OCI-LY7 (cell line): ENCODE results near the gene SOX13. TPM values are rescaled to one million over a fixed set of nuclear protein-coding genes. Genes with fewer than 3 reads are reported as not detected.

Experiments used
- BruUV-seq: library from RNA; stranded (reverse); fragments of 400-500 nt; replicated peaks from 2 replicates; lab custom pipeline; 2021; lab: Mats Ljungman, UMichigan
- CTCF ChIA-PET: fragments of 300-600 bp; sonication (Branson Sonifier 250); formaldehyde crosslinking; loops from one replicate; lab custom pipeline; 2022; ENCODE audit warnings: antibody characterized with exemption; ENCODE audit not compliant: unreplicated experiment; lab: Charles Lee
- POLR2A ChIA-PET: fragments of 300-600 bp; sonication (Branson Sonifier 250); formaldehyde crosslinking; loops from one replicate; lab custom pipeline; 2022; ENCODE audit warnings: antibody characterized with exemption; lab: Charles Lee
- DNase-seq: peaks from one replicate; pipeline ENCODE4 v3.0.0-alpha.2; 2015; ENCODE audit warnings: low spot score
- H2AFZ ChIP-seq: fragments of 200-600 bp; sonication (generic), shearing (Covaris generic); 2 replicates; pipeline ENCODE4 v1.6.1; 2014; ENCODE audit warnings: mild to moderate bottlenecking, antibody characterized with exemption, low read length, moderate library complexity
- H3K27ac ChIP-seq: fragments of 200-600 bp; sonication (generic); 2 replicates; pipeline ENCODE4 v1.5.1; 2014; ENCODE audit warnings: mixed run types, low read depth, mild to moderate bottlenecking, moderate library complexity, low read length, inconsistent platforms; ENCODE audit not compliant: poor library complexity, severe bottlenecking
- H3K36me3 ChIP-seq: fragments of 200-600 bp; sonication (generic); 2 replicates; pipeline ENCODE4 v1.6.1; 2014; ENCODE audit warnings: mild to moderate bottlenecking, antibody characterized with exemption, low read length, moderate library complexity, mixed read lengths; ENCODE audit not compliant: insufficient read depth
- H3K4me1 ChIP-seq: fragments of 200-600 bp; sonication (generic); 2 replicates; pipeline ENCODE4 v1.5.1; 2014; ENCODE audit warnings: mild to moderate bottlenecking, low read length; ENCODE audit not compliant: insufficient read depth, poor library complexity, severe bottlenecking
- H3K4me2 ChIP-seq: fragments of 200-600 bp; sonication (generic); 2 replicates; pipeline ENCODE4 v1.6.1; 2014; ENCODE audit warnings: mild to moderate bottlenecking, low read length
- H3K4me3 ChIP-seq: fragments of 200-600 bp; sonication (generic); 2 replicates; pipeline ENCODE4 v1.5.1; 2014; ENCODE audit warnings: mild to moderate bottlenecking, low read depth, low read length; ENCODE audit not compliant: poor library complexity, severe bottlenecking
- H3K79me2 ChIP-seq: fragments of 200-600 bp; sonication (generic); 2 replicates; pipeline ENCODE4 v1.6.1; 2016; ENCODE audit warnings: low read depth, mild to moderate bottlenecking, low read length, moderate library complexity, mixed read lengths; ENCODE audit not compliant: insufficient read depth
- H3K9me2 ChIP-seq: fragments of 200-600 bp; sonication (generic); 2 replicates; pipeline ENCODE4 v1.6.1; 2016; ENCODE audit warnings: mild to moderate bottlenecking, low read length, mixed read lengths; ENCODE audit not compliant: insufficient read depth
- H3K9me3 ChIP-seq: fragments of 200-600 bp; sonication (generic); 2 replicates; pipeline ENCODE4 v1.6.1; 2014; ENCODE audit warnings: mild to moderate bottlenecking, mixed run types, low read length, mixed read lengths
- H4K20me1 ChIP-seq: fragments of 200-600 bp; sonication (generic); 2 replicates; pipeline ENCODE4 v1.6.1; 2014; ENCODE audit warnings: mild to moderate bottlenecking, antibody characterized with exemption, low read length, moderate library complexity, mixed read lengths; ENCODE audit not compliant: insufficient read depth
- EZH2phosphoT487 ChIP-seq: fragments of 200-600 bp; sonication (generic); IDR thresholded peaks from 2 replicates; pipeline ENCODE4 v1.6.1; 2018; ENCODE audit warnings: low read depth, borderline replicate concordance, mild to moderate bottlenecking, mixed run types, antibody characterized with exemption, low read length, moderate library complexity, mixed read lengths
- intact Hi-C: fragments of 100-400 bp; cut with micrococcal nuclease; formaldehyde crosslinking; loops from one replicate; pipeline ENCODE4 v1.10.0; 2022; ENCODE audit not compliant: unreplicated experiment
- total RNA-seq, 2 experiments: library from RNA; depleted of rRNA in 1 of 2; stranded (reverse); fragments of >200 nt in 1 of 2; shearing (Covaris generic) in 1 of 2; gene quantifications; 2 replicates each; pipeline ENCODE4 v1.2.3, GENCODE V29; 2014 to 2022
- TF ChIP-seq, protein P1 (sequence below): fragments of 200-600 bp; sonication (generic); conservative IDR thresholded peaks from 2 replicates; pipeline ENCODE4 v1.5.1; 2014; ENCODE audit warnings: mild to moderate bottlenecking, antibody characterized with exemption, low read length, moderate library complexity, mixed read lengths

Gene SOX13
- total RNA-seq, 2 experiments from 2014 or later, result 0.27 TPM; not detected in 1

DNA sequence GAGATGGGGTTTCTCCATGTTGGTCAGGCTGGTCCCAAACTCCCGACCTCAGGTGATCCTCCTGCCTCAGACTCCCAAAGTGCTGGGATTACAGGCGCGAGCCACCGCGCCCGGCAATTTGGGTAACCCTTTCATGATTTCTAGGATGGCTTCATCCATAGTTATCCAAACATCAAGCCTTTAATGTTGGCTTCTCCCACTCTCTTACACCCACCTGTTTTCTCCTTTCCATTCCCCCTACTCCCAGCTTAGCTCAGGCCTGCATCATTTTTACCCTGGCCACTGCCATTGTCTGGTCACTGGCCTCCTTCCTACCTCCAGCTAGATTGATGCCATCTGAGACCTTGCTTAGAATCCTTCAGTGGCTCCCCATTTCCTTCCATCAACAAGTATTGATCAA, 2.0 kb upstream of the SOX13 start:
- DNase-seq, result no peak
- POLR2A ChIA-PET, result interaction anchor here (0.6 kb wide), 1 partner anchor 683 kb away, joined by 3 read pairs; no protein-coding TSS in a partner anchor
- Histone ChIP-seq H3K4me1 (no peaks in the 10 kb centered on the region), H3K9me3 (no peaks in the 10 kb centered on the region), H3K4me2 (no peak overlapping the region), H4K20me1 (no peaks in the 10 kb centered on the region), H3K4me3 (no peak overlapping the region), H3K36me3 (no peaks in the 10 kb centered on the region), H3K27ac (no peak overlapping the region), H3K9me2 (no peaks in the 10 kb centered on the region), H2AFZ (no peak overlapping the region), H3K79me2 (no peaks in the 10 kb centered on the region)
- CTCF ChIA-PET, result no interaction called here
- no TSS peak for BruUV-seq
- intact Hi-C loops, result no loop called here
- TF ChIP-seq EZH2phosphoT487, result no peak
- TF ChIP-seq, protein P1, sequence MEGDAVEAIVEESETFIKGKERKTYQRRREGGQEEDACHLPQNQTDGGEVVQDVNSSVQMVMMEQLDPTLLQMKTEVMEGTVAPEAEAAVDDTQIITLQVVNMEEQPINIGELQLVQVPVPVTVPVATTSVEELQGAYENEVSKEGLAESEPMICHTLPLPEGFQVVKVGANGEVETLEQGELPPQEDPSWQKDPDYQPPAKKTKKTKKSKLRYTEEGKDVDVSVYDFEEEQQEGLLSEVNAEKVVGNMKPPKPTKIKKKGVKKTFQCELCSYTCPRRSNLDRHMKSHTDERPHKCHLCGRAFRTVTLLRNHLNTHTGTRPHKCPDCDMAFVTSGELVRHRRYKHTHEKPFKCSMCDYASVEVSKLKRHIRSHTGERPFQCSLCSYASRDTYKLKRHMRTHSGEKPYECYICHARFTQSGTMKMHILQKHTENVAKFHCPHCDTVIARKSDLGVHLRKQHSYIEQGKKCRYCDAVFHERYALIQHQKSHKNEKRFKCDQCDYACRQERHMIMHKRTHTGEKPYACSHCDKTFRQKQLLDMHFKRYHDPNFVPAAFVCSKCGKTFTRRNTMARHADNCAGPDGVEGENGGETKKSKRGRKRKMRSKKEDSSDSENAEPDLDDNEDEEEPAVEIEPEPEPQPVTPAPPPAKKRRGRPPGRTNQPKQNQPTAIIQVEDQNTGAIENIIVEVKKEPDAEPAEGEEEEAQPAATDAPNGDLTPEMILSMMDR, result no peak

DNA sequence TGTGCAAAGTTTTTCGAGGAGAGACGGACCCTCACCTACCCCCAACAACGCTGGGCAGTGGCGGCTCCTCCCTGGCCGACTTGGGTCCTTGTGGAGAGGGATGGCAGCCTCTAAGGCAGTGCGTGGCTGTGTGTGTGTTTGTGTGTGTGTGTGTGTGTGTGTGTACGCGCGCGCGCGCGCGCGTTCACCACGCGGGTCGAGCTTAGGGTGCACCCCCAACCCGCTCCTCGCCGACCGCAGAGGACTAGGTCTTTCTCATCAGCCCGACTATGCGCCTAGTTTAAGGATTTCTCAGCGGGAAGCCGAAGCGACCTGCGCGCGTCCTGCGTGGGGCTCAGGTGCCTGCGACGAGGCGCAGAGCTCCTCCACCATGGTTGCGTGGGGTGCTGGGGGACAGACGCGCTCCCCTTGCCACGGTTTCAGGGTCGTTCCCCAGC, 940 bp downstream of the SOX13 start:
- ChIA-PET CTCF (no interaction called here), POLR2A (no interaction called here)
- H2AFZ ChIP-seq, result no peak overlapping the region
- H3K4me1 ChIP-seq, result peaks cover 4% of the 10 kb centered on the region
- H3K9me2 ChIP-seq, result no peaks in the 10 kb centered on the region
- no peak overlapping the region for H3K4me2 ChIP-seq
- H3K27ac ChIP-seq, result no peak overlapping the region
- DNase-seq, result no peak
- BruUV-seq, result no TSS peak
- intact Hi-C loops, result no loop called here
- H4K20me1 ChIP-seq, result no peaks in the 10 kb centered on the region
- no peaks in the 10 kb centered on the region for H3K79me2 ChIP-seq
- no peaks in the 10 kb centered on the region for H3K36me3 ChIP-seq
- TF ChIP-seq, protein P1, result no peak
- no peak for TF ChIP-seq EZH2phosphoT487
- H3K9me3 ChIP-seq, result no peaks in the 10 kb centered on the region
- no peak overlapping the region for H3K4me3 ChIP-seq

DNA sequence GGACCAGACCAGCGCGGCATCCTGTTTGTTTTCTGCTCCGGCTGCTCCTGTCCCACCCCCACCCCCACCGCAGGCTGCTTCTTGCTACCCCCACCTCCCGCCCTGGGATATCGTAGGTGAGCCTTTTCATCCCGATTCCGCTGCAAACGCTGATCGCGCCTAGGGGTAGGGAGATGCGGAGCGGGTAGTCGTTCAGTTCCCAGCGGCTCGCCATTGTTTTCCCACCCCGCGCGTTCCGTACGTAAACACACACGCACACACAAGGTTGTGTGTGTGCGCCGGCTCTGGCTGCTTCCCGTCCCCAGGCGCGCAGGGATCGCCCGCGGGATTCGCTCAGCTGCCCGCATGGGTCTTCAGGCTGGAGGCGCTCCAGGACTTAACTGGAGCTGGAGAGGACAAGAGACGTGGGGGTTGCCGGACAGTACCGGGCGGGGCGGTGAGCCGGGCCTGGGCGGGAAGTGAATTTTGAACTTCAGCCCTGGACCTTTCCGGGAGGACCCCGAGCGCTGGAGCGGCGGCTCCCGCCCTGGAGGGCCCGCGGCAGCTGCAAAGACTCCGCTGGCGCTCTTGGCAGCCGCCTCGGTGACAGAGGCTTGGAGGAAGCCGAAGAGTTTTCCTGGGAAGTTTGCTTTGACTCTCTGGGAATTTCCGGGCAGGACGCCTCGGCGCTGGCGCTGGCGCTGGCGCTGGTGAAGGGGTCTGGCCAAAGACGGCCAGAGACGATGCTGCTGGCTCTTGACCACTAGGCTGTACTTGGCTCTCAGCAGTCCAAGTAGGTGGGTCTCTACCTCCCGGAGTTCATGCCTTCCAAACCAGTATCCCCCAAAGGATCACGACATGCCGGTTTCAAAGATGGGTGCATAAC, 1.6 kb downstream of the SOX13 start:
- H2AFZ ChIP-seq, result no peak overlapping the region

More for the DNA sequence above, 1.6 kb downstream of the SOX13 start:
- ChIA-PET POLR2A (no interaction called here), CTCF (no interaction called here)
- DNase-seq, result no peak
- H3K4me3 ChIP-seq, result no peak overlapping the region
- peaks cover 4% of the 10 kb centered on the region for H3K4me1 ChIP-seq
- H3K9me2 ChIP-seq, result no peaks in the 10 kb centered on the region
- H3K4me2 ChIP-seq, result no peak overlapping the region
- H3K27ac ChIP-seq, result no peak overlapping the region
- H3K36me3 ChIP-seq, result no peaks in the 10 kb centered on the region
- H3K79me2 ChIP-seq, result no peaks in the 10 kb centered on the region
- TF ChIP-seq, protein P1, result no peak
- TF ChIP-seq EZH2phosphoT487, result no peak
- no peaks in the 10 kb centered on the region for H4K20me1 ChIP-seq
- no peaks in the 10 kb centered on the region for H3K9me3 ChIP-seq
- no TSS peak for BruUV-seq
- intact Hi-C loops, result no loop called here
